GM21423 (cell line): Measurements from ENCODE around the gene CYB5R4.

Experiments
- ATAC-seq: cut with Tn5 transposase; IDR thresholded peaks from one replicate; pipeline ENCODE4 v1.9.1; 2021; ENCODE audit warnings: mild to moderate bottlenecking, moderate library complexity; ENCODE audit not compliant: unreplicated experiment

The CYB5R4 gene

GRCh38 chr6:83976037-83976755, 116.7 kb downstream of the CYB5R4 start:
- ATAC-seq, result no peak

DNA sequence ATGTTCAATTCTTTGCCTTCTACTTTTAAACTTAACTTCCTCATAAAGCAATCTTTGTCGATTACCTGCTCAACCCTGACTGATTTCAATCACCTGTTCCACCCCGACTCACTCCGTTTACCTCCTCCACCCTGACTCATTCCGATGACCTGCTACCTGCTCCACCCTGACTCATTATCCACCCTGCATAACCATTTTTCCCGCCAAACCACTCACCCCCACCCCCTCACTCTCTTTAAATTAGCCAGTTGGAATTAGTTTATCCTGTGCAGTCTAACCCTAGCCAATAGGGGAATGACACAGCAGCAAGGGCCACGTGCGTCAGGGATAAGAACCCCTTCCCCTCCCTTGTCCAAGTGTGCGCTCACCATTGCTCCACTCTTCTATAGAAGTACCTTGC, 117.4 kb downstream of the CYB5R4 start:
- no peak for ATAC-seq

DNA sequence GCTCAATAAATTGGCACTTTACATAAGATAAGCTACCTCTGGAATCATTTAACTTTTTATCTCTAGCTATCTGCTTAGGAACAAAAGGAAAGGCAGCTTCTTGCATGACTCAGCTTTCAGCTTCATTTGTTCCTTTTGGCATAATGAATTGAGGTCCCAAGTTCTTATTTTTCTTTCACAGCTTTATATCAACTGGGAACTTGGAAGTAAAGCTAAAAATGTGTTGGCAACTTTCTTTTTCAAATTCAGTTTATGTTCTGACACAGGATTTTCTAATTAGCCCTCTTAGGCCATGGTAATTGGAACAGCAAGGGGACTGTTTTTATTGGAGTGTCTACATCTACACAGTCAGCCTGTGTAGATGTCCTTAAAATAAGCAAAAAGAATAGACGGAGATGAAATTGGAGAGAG, 118.8 kb downstream of the CYB5R4 start:
- no peak for ATAC-seq

DNA sequence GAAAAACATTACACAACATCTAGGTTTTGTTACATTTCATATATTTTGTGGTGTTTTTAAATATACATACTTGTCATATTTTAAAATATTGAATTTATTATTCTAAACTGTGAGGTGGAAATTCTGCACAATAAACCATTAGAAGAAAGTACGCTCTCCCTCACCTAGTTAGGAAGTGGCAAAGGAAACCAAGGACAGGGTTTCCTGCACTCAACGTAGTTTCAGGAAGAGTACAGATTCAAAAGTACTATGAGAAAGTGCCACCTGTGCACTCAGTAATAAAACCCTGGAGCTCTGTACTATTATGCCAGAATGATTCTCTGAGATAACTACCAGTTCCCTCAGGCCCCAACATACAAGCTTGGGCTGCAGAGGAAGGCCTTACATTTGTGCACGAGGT, 119.5 kb downstream of the CYB5R4 start:
- ATAC-seq, result no peak

DNA sequence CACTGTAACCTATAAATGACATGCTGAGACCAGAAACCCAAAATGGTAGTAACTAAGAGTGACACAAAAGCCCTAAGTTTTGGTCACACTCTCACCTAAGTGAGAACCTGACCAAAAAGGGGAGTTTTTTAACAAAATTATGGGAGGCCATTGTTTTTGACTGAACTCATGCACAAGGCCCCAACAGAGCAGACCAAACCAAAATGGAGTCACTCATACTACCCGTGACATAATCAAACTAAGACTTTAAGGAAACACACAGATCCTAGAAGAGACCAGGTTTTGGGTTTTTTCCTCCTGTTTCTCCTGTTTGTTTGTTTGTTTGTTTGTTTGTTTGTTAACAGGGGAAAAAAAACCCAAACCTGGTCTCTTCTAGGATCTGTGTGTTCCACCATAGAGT, 124.9 kb downstream of the CYB5R4 start:
- no peak for ATAC-seq

DNA sequence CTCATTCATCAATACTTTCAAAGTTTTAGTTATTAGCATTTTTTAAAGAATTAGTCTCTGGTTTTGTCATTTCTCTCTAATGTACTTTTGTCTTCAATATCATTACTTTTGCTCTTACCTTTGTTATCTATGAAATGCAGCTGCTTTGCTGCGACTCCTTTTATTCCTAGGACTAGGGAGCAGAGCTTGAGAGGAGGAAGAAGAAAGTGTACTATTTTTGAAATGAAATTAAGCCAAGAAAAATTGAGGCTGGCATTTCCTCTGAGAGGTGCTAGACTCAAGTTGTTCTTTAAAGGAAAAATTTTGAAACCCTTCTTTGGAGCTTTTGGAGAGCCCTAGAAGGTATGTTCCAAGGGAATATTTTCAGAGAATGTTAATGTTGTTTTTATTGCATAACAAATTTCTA, 125.8 kb downstream of the CYB5R4 start:
- ATAC-seq, result no peak

DNA sequence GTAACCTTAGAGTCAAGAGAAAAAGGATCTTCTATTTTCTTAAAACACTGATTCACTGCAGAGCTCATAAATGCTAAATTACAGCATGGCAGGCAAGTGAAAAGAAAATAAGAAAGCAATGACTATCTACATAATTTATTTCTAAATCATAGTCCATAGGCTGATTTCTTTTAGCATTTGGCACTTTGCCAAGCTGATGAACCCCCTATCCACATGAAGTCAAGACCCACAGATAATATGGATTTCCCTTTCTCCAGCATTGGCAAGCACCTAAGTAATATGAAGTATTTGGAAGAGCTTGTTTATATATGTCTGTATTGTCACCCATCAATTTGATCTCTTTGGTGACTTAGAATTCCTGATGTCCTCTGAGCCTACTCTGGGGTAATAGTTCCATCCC, 126.2 kb downstream of the CYB5R4 start:
- no peak for ATAC-seq

DNA sequence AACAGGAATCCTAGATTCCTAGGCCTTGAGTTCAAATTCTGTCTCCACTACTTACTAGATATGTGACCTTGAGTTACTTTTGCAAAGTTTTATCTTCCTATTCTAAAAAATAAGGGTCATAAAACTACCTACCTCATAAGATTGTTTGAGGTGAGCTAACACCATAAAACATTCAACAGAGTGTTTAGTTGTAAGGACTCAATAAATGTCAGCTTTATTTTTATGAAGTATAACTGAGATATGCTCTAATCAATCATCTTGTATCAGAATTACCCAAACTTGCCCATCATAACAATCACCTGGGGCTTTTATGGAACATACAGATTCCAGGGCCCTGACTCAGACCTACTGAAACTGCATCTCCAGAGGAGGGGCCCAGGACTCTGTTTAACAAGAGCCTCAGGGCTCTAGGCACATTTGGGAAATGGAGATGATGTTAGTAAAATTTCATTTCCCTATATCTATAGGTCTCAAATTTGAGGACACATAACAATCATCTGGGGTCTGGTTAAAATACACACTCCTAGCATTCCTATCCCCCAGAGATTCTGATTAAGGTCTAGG, 138.6 kb downstream of the CYB5R4 start:
- ATAC-seq, result no peak

DNA sequence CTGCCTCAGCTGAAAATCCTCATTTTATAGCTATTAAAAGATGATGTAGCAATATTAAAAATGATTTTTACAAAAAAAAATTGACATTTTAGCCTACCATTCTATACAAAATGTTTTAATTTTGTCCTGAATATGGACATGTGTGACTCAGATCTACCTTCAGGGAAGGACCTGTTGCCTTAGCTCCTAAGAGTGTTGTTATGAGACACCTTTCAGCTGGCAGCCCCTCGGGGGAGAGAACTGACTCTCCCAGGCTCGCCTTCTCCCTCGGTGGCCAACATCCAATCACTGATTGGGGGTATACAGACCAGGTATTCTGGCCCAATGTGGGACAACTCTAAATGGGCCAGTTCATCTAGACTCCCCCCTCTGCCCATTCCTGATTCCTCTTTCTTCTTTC, 141.6 kb downstream of the CYB5R4 start:
- no peak for ATAC-seq

DNA sequence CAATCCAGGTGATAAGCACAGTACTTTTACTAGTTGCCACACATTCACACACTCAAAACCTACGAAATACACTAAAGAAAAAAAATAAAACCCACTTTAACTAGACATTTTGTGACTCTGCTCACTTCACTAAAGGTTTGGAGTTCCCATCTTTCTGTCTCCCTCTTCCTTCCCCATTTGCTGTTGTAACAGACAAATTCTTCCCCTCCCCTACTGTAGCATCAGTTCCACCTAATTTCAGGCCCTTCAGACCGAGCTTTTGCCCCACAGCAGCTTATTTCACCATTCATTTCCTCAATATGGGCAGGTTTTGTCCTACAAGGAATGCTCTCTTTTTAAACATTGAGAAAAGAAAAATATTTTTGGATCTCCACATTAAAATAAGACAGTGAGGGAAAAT, 142.7 kb downstream of the CYB5R4 start:
- no peak for ATAC-seq

DNA sequence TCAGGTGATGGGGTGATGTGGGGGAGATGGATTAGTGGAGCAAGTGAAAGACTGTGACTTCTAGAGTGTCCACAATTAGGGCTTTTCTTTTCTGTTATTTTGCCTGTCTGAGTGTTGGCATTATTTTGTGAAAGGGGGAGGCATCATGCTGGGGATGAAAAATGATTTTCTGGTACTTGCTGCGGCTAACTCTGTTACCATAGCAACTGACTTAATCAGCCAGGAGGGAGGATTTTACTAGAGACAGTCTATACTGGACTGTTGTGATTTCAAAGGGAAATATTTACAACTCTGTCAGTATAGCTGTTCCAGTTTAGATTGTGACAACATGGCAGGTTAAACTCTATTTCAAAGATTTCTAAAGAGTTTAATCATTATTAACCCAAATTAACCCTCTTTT, 143.6 kb downstream of the CYB5R4 start:
- ATAC-seq, result no peak

DNA sequence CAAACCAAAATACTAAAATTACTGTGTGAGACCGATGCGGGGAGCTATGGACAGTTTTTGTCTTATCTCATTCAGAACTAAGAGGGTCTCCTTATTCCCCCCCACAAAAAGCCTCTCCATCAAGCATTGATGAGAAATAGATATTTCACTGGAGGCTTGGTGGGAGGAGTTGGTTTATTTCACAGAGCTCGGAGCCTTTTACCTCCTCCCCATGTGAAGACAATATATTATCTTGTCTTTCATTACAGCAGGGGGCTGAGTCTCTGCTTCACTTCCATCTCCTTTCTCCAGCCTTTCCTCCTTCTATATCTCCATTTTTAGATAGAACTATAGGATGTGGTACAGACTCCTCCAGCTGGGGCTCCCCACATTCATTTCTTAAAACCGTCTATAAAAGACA, 144.2 kb downstream of the CYB5R4 start:
- ATAC-seq, result no peak

- no peak for ATAC-seq
Measured at GRCh38 chr6:84007871-84008270, 148.4 kb downstream of the CYB5R4 start.

GRCh38 chr6:84013354-84013753, 153.9 kb downstream of the CYB5R4 start:
- no peak for ATAC-seq

DNA sequence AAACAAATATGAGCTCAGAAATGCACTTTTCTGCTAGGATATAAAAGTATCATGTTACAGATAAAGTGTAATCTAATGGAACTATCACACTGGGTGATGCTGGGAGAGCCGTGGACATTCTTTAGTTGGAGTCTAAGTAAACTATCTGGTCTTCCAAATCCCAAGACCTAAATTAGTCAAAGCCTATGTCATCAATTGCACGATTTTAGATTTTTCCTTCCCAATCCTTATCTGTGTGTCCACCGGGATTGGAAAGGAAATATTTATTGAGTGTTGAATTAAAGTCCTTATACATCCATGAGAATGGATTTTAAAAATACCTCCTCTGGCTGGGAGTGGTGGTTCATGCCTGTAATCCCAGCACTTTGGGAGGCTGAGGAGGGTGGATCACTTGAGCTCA, 154.4 kb downstream of the CYB5R4 start:
- no peak for ATAC-seq

DNA sequence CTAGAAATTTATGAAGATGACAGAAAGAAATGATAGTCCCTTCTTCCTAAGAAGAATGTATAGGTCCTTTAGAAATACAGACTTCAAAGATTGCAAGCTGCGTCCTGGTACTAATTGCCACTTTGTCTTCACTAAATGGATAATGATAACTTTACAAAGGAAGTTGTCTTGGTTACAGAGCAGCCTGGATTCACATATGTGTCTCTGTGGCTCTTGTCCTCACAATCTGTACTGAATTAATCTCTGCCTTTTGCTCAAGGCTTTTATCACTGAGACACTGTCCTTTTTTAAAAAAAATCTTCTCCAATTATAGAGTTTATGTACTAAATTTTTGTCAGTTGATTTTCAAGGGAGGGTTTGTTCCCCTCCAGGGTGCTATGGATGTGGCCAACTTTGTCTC, 156.5 kb downstream of the CYB5R4 start:
- no peak for ATAC-seq
